Upper lobe of right lung (tissue), 1 donor: ENCODE results near the gene ZNF181. TPM values are rescaled to one million over a fixed set of nuclear protein-coding genes. Genes with fewer than 3 reads are reported as not detected.

ENCODE experiments used
- ATAC-seq: fragments of 200-7000 bp; cut with Tn5 transposase; one replicate; pipeline ENCODE4 v1.9.1; 2020; ENCODE audit warnings: mild to moderate bottlenecking, moderate library complexity
- DNase-seq: peaks from one replicate; pipeline ENCODE4 v3.0.0-alpha.2; 2020
- H3K27ac ChIP-seq: fragments of 200-600 bp; one replicate; pipeline ENCODE4 v1.8.0; 2022
- H3K27me3 ChIP-seq: fragments of 200-600 bp; one replicate; pipeline ENCODE4 v1.8.0; 2022; ENCODE audit warnings: mild to moderate bottlenecking
- H3K36me3 ChIP-seq: fragments of 200-600 bp; one replicate; pipeline ENCODE4 v1.8.0; 2022
- H3K4me1 ChIP-seq: fragments of 200-600 bp; one replicate; pipeline ENCODE4 v1.8.0; 2022
- H3K4me3 ChIP-seq: fragments of 200-600 bp; one replicate; pipeline ENCODE4 v1.8.0; 2022; ENCODE audit warnings: mild to moderate bottlenecking
- H3K9me3 ChIP-seq: fragments of 200-600 bp; one replicate; pipeline ENCODE4 v1.8.0; 2022
- CTCF ChIP-seq: fragments of 200-600 bp; IDR thresholded peaks from one replicate; pipeline ENCODE4 v1.8.0; 2022; ENCODE audit warnings: antibody characterized with exemption
- intact Hi-C: fragments of 100-400 bp; cut with DNase I; formaldehyde crosslinking; loops from one replicate; pipeline ENCODE4 v1.11.0; 2022
- total RNA-seq: library from RNA; stranded (reverse); fragmentation: NEBNext Ultra II Directional; extraction: Animal tissue kit (Norgen Biotek cat#: 25700); gene quantifications from one replicate; pipeline ENCODE4 v1.2.1, GENCODE V29; 2021
- donor health status: DM: no; HTN: yes; CAD: no; lungs with severe emphysema.

The ZNF181 gene
- total RNA-seq, 1 donor from 2014 or later: 11.8 TPM

- intact Hi-C loops: no loop called here
- H3K27me3 ChIP-seq: no peaks in the 10 kb centered on the region
- no peaks in the 10 kb centered on the region for H3K36me3 ChIP-seq
- no peaks in the 10 kb centered on the region for H3K9me3 ChIP-seq
- DNase-seq: no peak
- TF ChIP-seq CTCF: no peak
- no peak overlapping the region for H3K4me3 ChIP-seq
- H3K27ac ChIP-seq: no peak overlapping the region
- no peak for ATAC-seq
- no peaks in the 10 kb centered on the region for H3K4me1 ChIP-seq
Measured at GRCh38 chr19:34793565-34793964, 59.5 kb downstream of the ZNF181 start.

GRCh38 chr19:34794066-34794960 is 60.3 kb downstream of the ZNF181 start:
- no peak for TF ChIP-seq CTCF
- H3K27ac ChIP-seq: no peak overlapping the region
- H3K36me3 ChIP-seq: no peaks in the 10 kb centered on the region
- no peaks in the 10 kb centered on the region for H3K4me1 ChIP-seq
- DNase-seq (no peak), ATAC-seq (no peak)
- H3K27me3 ChIP-seq: no peaks in the 10 kb centered on the region
- no peaks in the 10 kb centered on the region for H3K9me3 ChIP-seq
- intact Hi-C loops: no loop called here
- H3K4me3 ChIP-seq: no peak overlapping the region

Other genes with a start within 250 kb of the ZNF181 start
- 0.58 TPM for gene SCGB2B2, start 57.1 kb upstream of the ZNF181 start, total RNA-seq
- gene ZNF302, start 56.6 kb upstream of the ZNF181 start, total RNA-seq: 28.2 TPM
- 4.8 TPM for gene ZNF599, start 39.0 kb downstream of the ZNF181 start, total RNA-seq
- gene ZNF30, start 192.7 kb downstream of the ZNF181 start, total RNA-seq: 4.8 TPM
- 11.5 TPM for gene ZNF792, start 230.0 kb downstream of the ZNF181 start, total RNA-seq